T-helper 22 cell (primary cell): ENCODE results near the gene PPP2R5E.
"Not testable (repeated sequence)": the region's sequence is repeated elsewhere in the genome, so short reads cannot be mapped to it uniquely, and the experiment has no call there.

Source experiments
- DNase-seq: peaks from one replicate; pipeline ENCODE4 v3.0.0-alpha.2; 2020; ENCODE audit warnings: low read depth

PPP2R5E gene

DNA sequence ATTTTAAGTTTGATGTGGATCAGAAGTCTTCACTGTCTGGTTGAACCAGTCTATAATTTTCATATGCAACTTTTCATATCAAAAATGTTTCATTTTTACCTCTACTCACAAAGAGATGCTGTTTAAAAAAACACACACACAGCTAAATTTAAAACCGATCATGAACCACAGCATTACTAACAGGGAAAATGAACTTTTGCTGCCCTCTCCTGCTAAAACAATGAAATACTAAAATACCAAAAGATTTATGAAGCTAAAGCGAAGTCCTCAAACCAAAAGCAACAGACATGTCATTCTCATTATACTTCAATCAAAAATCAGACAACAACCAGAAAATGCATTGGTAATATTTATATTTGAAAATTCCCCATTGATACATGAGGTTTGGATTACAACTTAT lies 171.6 kb downstream of the PPP2R5E start:
- not testable (repeated sequence) for DNase-seq

- no peak for DNase-seq
These were observed 172.1 kb downstream of the PPP2R5E start for GRCh38 chr14:63371033-63371432.

DNA sequence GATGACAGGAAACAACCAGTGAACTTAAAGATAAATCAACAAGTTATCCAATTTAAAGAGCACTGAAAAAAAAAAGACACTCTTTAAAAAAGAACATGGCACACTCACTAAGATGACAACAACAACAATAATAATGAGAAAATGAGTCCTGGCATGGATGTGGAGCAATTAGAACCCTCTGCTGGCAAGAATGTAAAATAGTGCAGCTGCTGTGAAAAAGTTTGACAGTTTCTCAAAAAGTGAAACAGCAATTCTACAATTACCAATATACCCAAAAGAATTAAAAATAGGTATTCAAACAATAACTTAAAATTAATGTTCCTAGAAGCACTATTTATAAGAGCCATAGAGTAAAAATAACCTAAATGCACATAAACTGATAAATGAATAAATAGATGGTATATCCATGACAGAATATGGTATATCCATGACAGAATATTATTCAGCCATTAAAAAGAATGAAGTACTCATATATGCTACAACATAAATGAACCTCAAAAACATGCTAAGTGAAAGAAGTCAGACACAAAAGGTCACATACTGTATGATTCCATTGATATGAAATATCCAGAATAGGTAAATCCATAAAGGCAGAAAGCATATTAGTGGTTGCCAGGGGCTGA lies 175.3 kb downstream of the PPP2R5E start:
- DNase-seq: no peak

- no peak for DNase-seq
These were observed 180.8 kb downstream of the PPP2R5E start for GRCh38 chr14:63362389-63362819.

GRCh38 chr14:63361790-63362189 lies 181.4 kb downstream of the PPP2R5E start:
- no peak for DNase-seq

DNA sequence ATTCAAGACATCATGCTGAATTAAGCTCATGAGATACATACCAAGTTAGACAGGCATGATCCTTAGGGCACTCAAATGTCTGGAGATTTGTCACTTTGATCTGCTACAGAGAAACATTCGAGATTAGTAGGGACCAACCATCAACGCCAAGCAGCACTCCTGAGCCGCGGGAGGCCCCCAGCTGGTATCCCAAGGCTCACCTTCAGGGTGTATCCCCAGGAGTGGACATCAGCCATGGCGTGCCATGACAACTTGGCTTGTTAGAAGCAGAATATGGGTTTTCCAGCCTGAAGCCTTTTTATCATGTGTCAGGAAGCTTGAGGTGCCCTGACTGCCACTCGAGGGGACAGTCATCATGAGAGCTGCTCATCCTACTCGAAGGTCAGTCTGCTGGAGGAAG lies 185.3 kb downstream of the PPP2R5E start:
- DNase-seq: no peak

GRCh38 chr14:63345826-63346225 lies 197.4 kb downstream of the PPP2R5E start:
- DNase-seq: no peak

DNA sequence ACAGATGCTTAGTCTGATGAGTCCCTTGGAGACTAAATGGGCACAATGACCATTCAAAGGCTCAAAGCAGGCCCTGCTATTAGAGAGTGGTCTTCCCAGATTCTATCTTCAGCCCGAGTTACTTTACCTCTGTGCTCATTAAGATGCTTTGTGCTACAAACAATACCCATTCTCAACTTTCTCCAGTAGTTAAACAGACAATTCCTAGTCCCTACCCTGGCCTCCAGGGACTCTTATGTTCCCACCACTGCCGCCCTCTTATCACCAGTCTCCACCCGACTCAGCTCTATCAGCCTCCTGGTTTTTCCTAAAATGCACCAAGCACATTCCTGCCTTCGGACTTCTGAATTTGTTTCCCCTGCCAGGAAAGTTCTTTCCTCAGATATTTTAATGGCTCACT lies 198.8 kb downstream of the PPP2R5E start:
- DNase-seq: no peak

GRCh38 chr14:63343878-63344277 lies 199.3 kb downstream of the PPP2R5E start:
- DNase-seq: no peak

DNA sequence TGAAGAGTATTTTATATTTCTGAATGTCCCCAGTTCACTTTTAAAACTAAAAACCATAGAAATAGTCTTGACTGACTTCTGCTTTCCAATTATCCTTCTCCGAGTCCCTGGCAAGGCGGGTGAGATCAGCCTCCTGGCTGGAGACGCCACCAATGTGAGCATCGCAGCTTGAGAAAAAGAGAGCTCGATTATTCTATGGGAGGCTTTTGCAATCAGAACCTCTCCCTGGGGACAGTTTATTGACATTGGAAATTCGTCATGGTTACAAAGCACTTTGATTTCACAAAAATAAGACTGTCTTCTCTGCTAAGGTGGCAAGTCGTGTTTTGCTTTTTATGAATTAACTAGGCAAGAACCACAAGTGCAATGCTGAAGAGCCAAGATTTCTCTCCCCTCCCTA lies 200.8 kb downstream of the PPP2R5E start:
- DNase-seq: no peak

- no peak for DNase-seq
These were observed 214.1 kb downstream of the PPP2R5E start for GRCh38 chr14:63328787-63329737.

DNA sequence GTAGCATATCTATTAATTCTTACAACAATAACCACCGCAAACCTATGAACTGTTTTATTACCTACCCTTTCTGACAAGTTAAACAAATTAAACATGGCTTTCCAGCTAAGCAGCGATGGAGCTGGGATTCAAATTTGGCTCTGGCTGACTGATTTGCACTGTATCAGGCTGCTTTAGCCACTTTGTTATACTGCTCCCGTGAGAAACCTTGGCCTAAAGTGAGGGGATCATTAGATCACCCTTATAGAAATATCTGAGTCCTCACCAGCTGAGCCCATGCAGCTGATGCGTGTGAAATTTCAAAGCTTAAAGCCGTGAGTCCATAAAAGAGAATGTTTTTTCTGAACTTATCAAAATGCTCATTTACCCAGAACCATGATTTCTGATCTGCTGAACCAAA lies 216.3 kb downstream of the PPP2R5E start:
- no peak for DNase-seq

DNA sequence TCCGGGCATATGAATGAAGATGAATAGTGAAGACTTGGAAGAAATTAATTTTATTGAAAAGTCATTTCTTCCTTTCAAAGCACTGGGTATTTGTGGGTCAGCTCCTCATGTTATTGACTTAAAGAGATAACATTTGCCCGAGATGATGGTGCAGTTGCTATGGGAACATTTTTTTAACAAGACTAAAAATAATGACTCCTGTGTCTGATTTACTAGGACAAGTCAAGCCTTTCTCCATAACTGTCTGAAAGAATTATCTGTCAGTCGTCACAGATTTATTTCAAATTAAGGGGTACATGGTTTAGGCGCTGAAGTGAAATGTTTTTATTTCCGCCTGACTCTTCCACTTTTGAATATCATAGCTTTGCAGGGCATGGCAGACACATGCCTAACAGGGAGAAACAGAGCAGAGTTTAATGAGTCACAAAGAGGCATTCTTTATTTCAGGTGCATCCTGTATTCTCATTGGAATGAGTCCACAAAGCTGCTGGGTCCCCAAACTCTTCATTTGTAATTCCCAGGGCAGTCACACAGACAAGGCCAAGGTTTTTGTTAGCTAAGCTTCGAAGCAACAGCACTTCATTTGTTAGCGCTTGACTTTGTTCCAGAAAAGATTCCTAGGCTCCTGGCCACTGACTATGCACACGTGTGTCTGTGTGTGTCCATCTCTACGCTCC lies 220.1 kb downstream of the PPP2R5E start:
- DNase-seq: no peak

DNA sequence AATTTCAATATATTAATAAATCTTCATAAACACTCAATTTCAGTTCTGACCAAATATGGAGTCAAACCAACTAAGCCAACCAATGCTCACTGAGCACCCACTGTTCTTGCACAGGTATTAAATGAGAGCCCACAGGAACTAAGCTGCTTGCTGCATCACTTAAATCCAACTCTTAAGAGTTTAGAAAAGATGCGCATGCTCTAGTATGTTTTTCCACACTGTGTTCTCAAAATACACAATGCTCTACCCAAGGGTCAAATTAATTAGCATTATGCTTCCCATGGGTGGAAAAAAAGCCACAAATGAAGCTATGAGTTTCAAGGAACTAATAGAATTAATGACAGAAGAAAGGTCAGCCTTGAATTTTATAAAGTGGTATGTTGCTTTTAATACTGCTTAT lies 220.7 kb downstream of the PPP2R5E start:
- DNase-seq: no peak
